Neuronal stem cell (in vitro differentiated cells): ENCODE measurements around the gene ACACA.

Source experiments
- DNase-seq: peaks from one replicate; pipeline ENCODE4 v3.0.0-alpha.2; 2013; ENCODE audit warnings: low spot score
- H2AFZ ChIP-seq: one replicate; pipeline ENCODE4 v1.6.1; 2013; ENCODE audit warnings: mild to moderate bottlenecking, low read length, inconsistent platforms
- H2AK5ac ChIP-seq: 2 replicates; pipeline ENCODE4 v1.6.1; 2013; ENCODE audit warnings: low read depth, mild to moderate bottlenecking, inconsistent platforms, low read length, moderate library complexity, mixed read lengths
- H2BK120ac ChIP-seq: 2 replicates; pipeline ENCODE4 v1.6.1; 2013; ENCODE audit warnings: low read depth, mild to moderate bottlenecking, inconsistent platforms, low read length, moderate library complexity, mixed read lengths
- H2BK12ac ChIP-seq: one replicate; pipeline ENCODE4 v1.6.1; 2013; ENCODE audit warnings: low read length, inconsistent platforms
- H2BK15ac ChIP-seq: 2 replicates; pipeline ENCODE4 v1.6.1; 2013; ENCODE audit warnings: mild to moderate bottlenecking, low read length, inconsistent platforms, mixed read lengths
- H2BK5ac ChIP-seq: one replicate; pipeline ENCODE4 v1.6.1; 2013; ENCODE audit warnings: inconsistent platforms, mild to moderate bottlenecking, low read length, moderate library complexity
- H3K14ac ChIP-seq: one replicate; pipeline ENCODE4 v1.6.1; 2013; ENCODE audit warnings: low read length, inconsistent platforms
- H3K18ac ChIP-seq: 2 replicates; pipeline ENCODE4 v1.6.1; 2013; ENCODE audit warnings: low read length, inconsistent platforms
- H3K23ac ChIP-seq: 2 replicates; pipeline ENCODE4 v1.6.1; 2013; ENCODE audit warnings: low read depth, mild to moderate bottlenecking, mixed read lengths, low read length, inconsistent platforms; ENCODE audit not compliant: poor library complexity
- H3K27ac ChIP-seq: replicated peaks from 3 replicates; pipeline ENCODE4 v1.5.1; 2013; ENCODE audit warnings: low read length, inconsistent platforms
- H3K27me3 ChIP-seq, 3 experiments: 2 replicates each; pipeline ENCODE4 v1.6.1; 2013; ENCODE audit warnings: low read length in 3 of 3, mild to moderate bottlenecking in 2 of 3, inconsistent platforms in 1 of 3, low read depth in 1 of 3, mixed read lengths in 1 of 3, moderate library complexity in 1 of 3; ENCODE audit not compliant: control insufficient read depth in 3 of 3, insufficient read depth in 3 of 3
- H3K36me3 ChIP-seq, 2 donors: replicated peaks in 1 of 2; 2 replicates each; pipeline ENCODE4 v1.6.1; 2013; ENCODE audit warnings: low read length in 2 of 2; ENCODE audit not compliant: control insufficient read depth in 2 of 2, insufficient read depth in 2 of 2
- H3K4ac ChIP-seq: 2 replicates; pipeline ENCODE4 v1.6.1; 2013; ENCODE audit warnings: inconsistent platforms, mild to moderate bottlenecking, low read length, moderate library complexity
- H3K4me1 ChIP-seq, 2 donors: 1 replicate in 1 of 2; 2 replicates in 1 of 2; pipeline ENCODE4 v1.6.1; 2013; ENCODE audit warnings: low read length in 2 of 2, low read depth in 1 of 2; ENCODE audit not compliant: control insufficient read depth in 2 of 2, insufficient read depth in 1 of 2
- H3K4me2 ChIP-seq: one replicate; pipeline ENCODE4 v1.6.1; 2013; ENCODE audit warnings: mild to moderate bottlenecking, low read length, inconsistent platforms; ENCODE audit not compliant: insufficient read depth, poor library complexity, severe bottlenecking
- H3K4me3 ChIP-seq, 2 donors: 2 replicates each; pipeline ENCODE4 v1.5.1; 2013; ENCODE audit warnings: low read length in 2 of 2, mild to moderate bottlenecking in 2 of 2, inconsistent platforms in 1 of 2, moderate library complexity in 1 of 2
- H3K79me1 ChIP-seq: one replicate; pipeline ENCODE4 v1.6.1; 2013; ENCODE audit warnings: low read depth, mild to moderate bottlenecking, inconsistent platforms, low read length, moderate library complexity
- H3K9ac ChIP-seq: one replicate; pipeline ENCODE4 v1.6.1; 2013; ENCODE audit warnings: mild to moderate bottlenecking, low read depth, low read length, inconsistent platforms; ENCODE audit not compliant: poor library complexity
- H3K9me3 ChIP-seq, 2 donors: replicated peaks in 1 of 2; 2 replicates each; pipeline versions ENCODE3 to v1.6.1; 2013; ENCODE audit warnings: low read length in 2 of 2, mild to moderate bottlenecking in 2 of 2, inconsistent platforms in 1 of 2, low read depth in 1 of 2, mixed read lengths in 1 of 2, moderate library complexity in 1 of 2; ENCODE audit not compliant: control insufficient read depth in 2 of 2, insufficient read depth in 1 of 2
- H4K8ac ChIP-seq: one replicate; pipeline ENCODE4 v1.6.1; 2013; ENCODE audit warnings: low read depth, mild to moderate bottlenecking, inconsistent platforms, low read length, moderate library complexity
- H4K91ac ChIP-seq: one replicate; pipeline ENCODE4 v1.6.1; 2013; ENCODE audit warnings: low read length, low read depth, mild to moderate bottlenecking, inconsistent platforms; ENCODE audit not compliant: poor library complexity
- WGBS, 2 donors: extraction: QIAGEN DNeasy Blood & Tissue Kit; methylation state at CpG; one replicate each; pipeline ENCODE4 v1.1.7; 2013; ENCODE audit warnings: missing lambda C conversion rate in 2 of 2, mixed read lengths in 1 of 2; ENCODE audit not compliant: insufficient read length in 2 of 2, insufficient replicate concordance in 1 of 2; ENCODE audit errors: extremely low coverage in 2 of 2; 5-methylcytosine and 5-hydroxymethylcytosine counted together

ACACA gene

GRCh38 chr17:37206299-37206698 is 200.3 kb downstream of the ACACA start:
- Histone ChIP-seq H3K23ac (no peak overlapping the region), H3K9ac (no peak overlapping the region), H2AFZ (no peak overlapping the region), H3K4me2 (no peak overlapping the region), H2BK12ac (no peak overlapping the region), H4K8ac (no peak overlapping the region), H3K27me3 (no peaks in the 10 kb centered on the region), H2BK5ac (no peak overlapping the region), H3K18ac (no peak overlapping the region), H4K91ac (no peak overlapping the region), H2AK5ac (no peak overlapping the region), H3K4me3 (no peak overlapping the region), H3K79me1 (no peaks in the 10 kb centered on the region), H3K14ac (no peak overlapping the region), H3K9me3 (peaks cover 0 to 1% of the 10 kb centered on the region in 2 donors), H2BK120ac (no peak overlapping the region), H3K27ac (no peak overlapping the region), H3K36me3 (peaks cover 18 to 98% of the 10 kb centered on the region in 2 donors), H3K4me1 (no peaks in the 10 kb centered on the region), H3K4ac (no peak overlapping the region), H2BK15ac (no peak overlapping the region)
- no peak for DNase-seq

GRCh38 chr17:37200497-37200896 is 206.1 kb downstream of the ACACA start:
- Histone ChIP-seq H2BK120ac (no peak overlapping the region), H3K18ac (no peak overlapping the region), H2BK12ac (no peak overlapping the region), H3K79me1 (no peaks in the 10 kb centered on the region), H2AK5ac (no peak overlapping the region), H3K4me2 (no peak overlapping the region), H3K4ac (no peak overlapping the region), H2BK15ac (no peak overlapping the region), H4K91ac (no peak overlapping the region), H3K36me3 (peaks cover 10 to 93% of the 10 kb centered on the region in 2 donors), H3K9me3 (no peaks in the 10 kb centered on the region), H3K14ac (no peak overlapping the region), H2BK5ac (no peak overlapping the region), H3K4me3 (no peak overlapping the region), H3K27ac (no peak overlapping the region), H3K9ac (no peak overlapping the region), H2AFZ (no peak overlapping the region), H3K4me1 (no peaks in the 10 kb centered on the region), H3K27me3 (no peaks in the 10 kb centered on the region), H4K8ac (no peak overlapping the region), H3K23ac (no peak overlapping the region)
- WGBS, 2 donors = no CpG with 5 or more reads among the region's 2 CpGs
- no peak for DNase-seq

- Histone ChIP-seq H4K8ac (no peak overlapping the region), H3K4me1 (no peaks in the 10 kb centered on the region), H3K9me3 (no peaks in the 10 kb centered on the region), H2BK120ac (no peak overlapping the region), H2BK15ac (no peak overlapping the region), H2AFZ (no peak overlapping the region), H3K23ac (no peak overlapping the region), H3K27ac (no peak overlapping the region), H3K4me2 (no peak overlapping the region), H3K14ac (no peak overlapping the region), H3K36me3 (peaks cover 0 to 93% of the 10 kb centered on the region in 2 donors), H3K4ac (no peak overlapping the region), H4K91ac (no peak overlapping the region), H3K79me1 (no peaks in the 10 kb centered on the region), H3K27me3 (no peaks in the 10 kb centered on the region), H3K4me3 (no peak overlapping the region), H3K18ac (no peak overlapping the region), H2AK5ac (no peak overlapping the region), H2BK12ac (no peak overlapping the region), H2BK5ac (no peak overlapping the region), H3K9ac (no peak overlapping the region)
- WGBS, 2 donors = no CpG with 5 or more reads among the region's 2 CpGs
- no peak for DNase-seq
Measured at GRCh38 chr17:37197336-37197735, 209.3 kb downstream of the ACACA start.

GRCh38 chr17:37194208-37194607 is 212.4 kb downstream of the ACACA start:
- Histone ChIP-seq H4K91ac (no peak overlapping the region), H3K27ac (no peak overlapping the region), H3K14ac (no peak overlapping the region), H3K27me3 (no peaks in the 10 kb centered on the region), H2BK120ac (no peak overlapping the region), H3K4me1 (no peaks in the 10 kb centered on the region), H3K79me1 (no peaks in the 10 kb centered on the region), H2BK15ac (no peak overlapping the region), H2BK12ac (no peak overlapping the region), H3K18ac (no peak overlapping the region), H3K4ac (no peak overlapping the region), H3K9me3 (no peaks in the 10 kb centered on the region), H4K8ac (no peak overlapping the region), H2AFZ (no peak overlapping the region), H2BK5ac (no peak overlapping the region), H3K36me3 (peaks cover 5 to 95% of the 10 kb centered on the region in 2 donors), H3K9ac (no peak overlapping the region), H3K23ac (no peak overlapping the region), H3K4me3 (no peak overlapping the region), H2AK5ac (no peak overlapping the region), H3K4me2 (no peak overlapping the region)
- WGBS, 2 donors = no CpG with 5 or more reads among the region's 1 CpG
- no peak for DNase-seq
